CD14-positive monocyte (primary cell): ENCODE results near the gene IFITM10. TPM values are rescaled to one million over a fixed set of nuclear protein-coding genes. Genes with fewer than 3 reads are reported as not detected.

ENCODE experiments used
- DNase-seq, 3 donors: peaks; one replicate each; pipeline ENCODE4 v3.0.0-alpha.2; 2011 to 2022
- H2AFZ ChIP-seq: 2 replicates; pipeline ENCODE4 v1.6.0; 2012; ENCODE audit warnings: mild to moderate bottlenecking, low read depth, low read length, inconsistent platforms; ENCODE audit not compliant: insufficient read depth, poor library complexity, severe bottlenecking
- H3K27ac ChIP-seq, 2 donors: 1 replicate in 1 of 2; 2 replicates in 1 of 2; pipeline ENCODE4 v1.5.1; 2012 to 2013; ENCODE audit warnings: low read length in 2 of 2, control low read depth in 1 of 2, inconsistent platforms in 1 of 2, low read depth in 1 of 2, mild to moderate bottlenecking in 1 of 2
- H3K27me3 ChIP-seq, 2 donors: one replicate each; pipeline versions ENCODE4 v1.6.0 to v1.6.1; 2011 to 2013; ENCODE audit warnings: low read length in 2 of 2; ENCODE audit not compliant: control insufficient read depth in 2 of 2, insufficient read depth in 2 of 2
- H3K36me3 ChIP-seq, 2 donors: replicated peaks in 1 of 2; 1 replicate in 1 of 2; 2 replicates in 1 of 2; pipeline versions ENCODE4 v1.5.1 to v1.6.1; 2012 to 2013; ENCODE audit warnings: low read length in 2 of 2, control low read depth in 1 of 2, inconsistent platforms in 1 of 2, mild to moderate bottlenecking in 1 of 2; ENCODE audit not compliant: insufficient read depth in 2 of 2, control insufficient read depth in 1 of 2
- H3K4me1 ChIP-seq, 2 donors: 1 replicate in 1 of 2; 2 replicates in 1 of 2; pipeline versions ENCODE4 v1.5.1 to v1.6.1; 2012 to 2013; ENCODE audit warnings: low read length in 2 of 2, control low read depth in 1 of 2, inconsistent platforms in 1 of 2, mild to moderate bottlenecking in 1 of 2, moderate library complexity in 1 of 2; ENCODE audit not compliant: insufficient read depth in 2 of 2, control insufficient read depth in 1 of 2
- H3K4me2 ChIP-seq: replicated peaks from 2 replicates; pipeline ENCODE3; 2012; ENCODE audit warnings: low read length, moderate library complexity, mild to moderate bottlenecking; ENCODE audit not compliant: poor library complexity, severe bottlenecking; ENCODE audit errors: extremely low read depth
- H3K4me3 ChIP-seq, 3 experiments: fragments of 200-600 bp in 1 of 3; sonication (generic) in 1 of 3; replicated peaks in 1 of 3; 1 replicate in 2 of 3; 2 replicates in 1 of 3; pipeline ENCODE4 v1.5.1; 2011 to 2013; ENCODE audit warnings: low read length in 3 of 3, mild to moderate bottlenecking in 3 of 3, control low read depth in 2 of 3, low read depth in 2 of 3, inconsistent platforms in 1 of 3, moderate library complexity in 1 of 3
- H3K79me2 ChIP-seq: 2 replicates; pipeline ENCODE4 v1.6.0; 2012; ENCODE audit warnings: mild to moderate bottlenecking, control low read depth, inconsistent platforms, low read length, moderate library complexity; ENCODE audit not compliant: insufficient read depth
- H3K9ac ChIP-seq: 2 replicates; pipeline ENCODE4 v1.6.0; 2017; ENCODE audit warnings: low read length, mild to moderate bottlenecking; ENCODE audit not compliant: insufficient read depth, poor library complexity, severe bottlenecking
- H3K9me3 ChIP-seq, 2 donors: replicated peaks in 1 of 2; 1 replicate in 1 of 2; 2 replicates in 1 of 2; pipeline versions ENCODE4 v1.5.1 to v1.6.1; 2012 to 2013; ENCODE audit warnings: low read length in 2 of 2, control low read depth in 1 of 2; ENCODE audit not compliant: control insufficient read depth in 1 of 2, insufficient read depth in 1 of 2
- H4K20me1 ChIP-seq: 2 replicates; pipeline ENCODE4 v1.6.0; 2012; ENCODE audit warnings: mild to moderate bottlenecking, low read length, control low read depth, moderate library complexity; ENCODE audit not compliant: insufficient read depth
- H3K27ac Mint-ChIP-seq, 7 donors: one replicate each; pipeline ENCODE4 v1.8.0; 2020; ENCODE audit warnings: mild to moderate bottlenecking in 7 of 7, mixed read lengths in 7 of 7, moderate library complexity in 6 of 7, inconsistent platforms in 2 of 7
- H3K27me3 Mint-ChIP-seq, 3 donors: one replicate each; pipeline ENCODE4 v1.8.0; 2021 to 2022; ENCODE audit warnings: low read depth in 3 of 3, mild to moderate bottlenecking in 3 of 3, mixed read lengths in 3 of 3, moderate library complexity in 3 of 3, inconsistent platforms in 1 of 3
- H3K36me3 Mint-ChIP-seq, 2 donors: one replicate each; pipeline ENCODE4 v1.8.0; 2020; ENCODE audit warnings: mixed read lengths in 2 of 2, inconsistent platforms in 1 of 2, mild to moderate bottlenecking in 1 of 2
- H3K4me1 Mint-ChIP-seq: one replicate; pipeline ENCODE4 v1.8.0; 2020; ENCODE audit warnings: mild to moderate bottlenecking, mixed read lengths
- H3K4me3 Mint-ChIP-seq, 2 donors: one replicate each; pipeline ENCODE4 v1.8.0; 2020; ENCODE audit warnings: mild to moderate bottlenecking in 2 of 2, mixed read lengths in 2 of 2, moderate library complexity in 1 of 2
- H3K9me3 Mint-ChIP-seq, 7 donors: one replicate each; pipeline ENCODE4 v1.8.0; 2020 to 2022; ENCODE audit warnings: mixed read lengths in 7 of 7, mild to moderate bottlenecking in 6 of 7, moderate library complexity in 6 of 7, inconsistent platforms in 2 of 7
- CTCF ChIP-seq: fragments of 200-600 bp; IDR thresholded peaks from one replicate; pipeline ENCODE4 v1.8.0; 2022; ENCODE audit warnings: antibody characterized with exemption, mild to moderate bottlenecking
- WGBS: methylation state at CpG from one replicate; pipeline ENCODE4 v1.1.5; 2013; ENCODE audit warnings: missing lambda C conversion rate; ENCODE audit not compliant: insufficient coverage; 5-methylcytosine and 5-hydroxymethylcytosine counted together
- intact Hi-C, 2 donors: fragments of 100-400 bp; cut with micrococcal nuclease; formaldehyde crosslinking; loops; one replicate each; pipeline versions ENCODE4 v1.15.0 to v1.15.1; 2023
- polyA plus RNA-seq, 3 donors: library from polyadenylated mRNA; depleted of rRNA in 1 of 3; unstranded in 2 of 3; stranded (reverse) in 1 of 3; fragments of 300-500 nt in 2 of 3; fragments of >200 nt in 1 of 3; fragmentation: Illumina TruSeq in 2 of 3; gene quantifications; 1 replicate in 2 of 3; 2 replicates in 1 of 3; pipeline ENCODE4 v1.2.3, GENCODE V29; 2012 to 2021

IFITM10 gene
- polyA plus RNA-seq, 3 donors: 2.4 TPM; not detected in 2

- Histone ChIP-seq H3K79me2 (peaks cover 84% of the 10 kb centered on the region), H3K27ac (peak overlapping the region in 1 of 2 donors; percentile 97), H2AFZ (no peak overlapping the region), H3K4me2 (peak overlapping the region; percentile 100), H3K9ac (peak overlapping the region; percentile 44), H3K9me3 (no peaks in the 10 kb centered on the region), H3K4me3 (peak overlapping the region in 2 of 3 experiments; percentile 10 to 98), H3K4me1 (peaks cover 84 to 93% of the 10 kb centered on the region in 2 donors), H3K27me3 (no peaks in the 10 kb centered on the region), H3K36me3 (peaks cover 63 to 64% of the 10 kb centered on the region in 2 donors), H4K20me1 (peaks cover 96% of the 10 kb centered on the region)
- intact Hi-C loops: loop anchor here (5.0 kb wide), 2 partner anchors 34 to 39 kb away; no protein-coding TSS in a partner anchor
- WGBS: 38% methylated on average over 12 of the region's 21 CpGs
- TF ChIP-seq CTCF: no peak
- DNase-seq: no peak
- Mint-ChIP-seq H3K27me3 (peaks cover 0 to 7% (median 3%) of the 10 kb centered on the region in 3 donors), H3K9me3 (no peaks in the 10 kb centered on the region), H3K4me1 (peaks cover 78% of the 10 kb centered on the region), H3K27ac (peak overlapping the region in 3 of 7 donors; percentile 52 to 79 (median 57)), H3K36me3 (peaks cover 64 to 80% of the 10 kb centered on the region in 2 donors), H3K4me3 (peak overlapping the region; percentile 80 to 92)
Measured at GRCh38 chr11:1758611-1759150, 8.3 kb upstream of the IFITM10 start.

- Histone ChIP-seq H3K4me1 (peaks cover 84 to 94% of the 10 kb centered on the region in 2 donors), H3K27me3 (no peaks in the 10 kb centered on the region), H3K4me3 (peak overlapping the region in 2 of 3 experiments; percentile 10 to 98), H3K9ac (peak overlapping the region; percentile 44), H3K36me3 (peaks cover 69 to 71% of the 10 kb centered on the region in 2 donors), H2AFZ (no peak overlapping the region), H3K9me3 (no peaks in the 10 kb centered on the region), H3K27ac (no peak overlapping the region), H3K4me2 (peak overlapping the region; percentile 100), H3K79me2 (peaks cover 78% of the 10 kb centered on the region), H4K20me1 (peaks cover 100% of the 10 kb centered on the region)
- H3K4me1 Mint-ChIP-seq: peaks cover 82% of the 10 kb centered on the region
- TF ChIP-seq CTCF: no peak
- WGBS: 2% methylated on average over 15 of the region's 17 CpGs
- H3K27ac Mint-ChIP-seq: peak overlapping the region in 6 of 7 donors; percentile 5 to 79 (median 58)
- H3K27me3 Mint-ChIP-seq: peaks cover 0 to 7% (median 3%) of the 10 kb centered on the region in 3 donors
- H3K4me3 Mint-ChIP-seq: peak overlapping the region; percentile 80 to 92
- peak in 2 of 3 donors; percentile 27 to 32 for DNase-seq
- H3K9me3 Mint-ChIP-seq: no peaks in the 10 kb centered on the region
- intact Hi-C loops: loop anchor here (5.0 kb wide), 2 partner anchors 34 to 39 kb away; no protein-coding TSS in a partner anchor
- H3K36me3 Mint-ChIP-seq: peaks cover 71 to 87% of the 10 kb centered on the region in 2 donors
Measured at GRCh38 chr11:1757861-1758610, 7.6 kb upstream of the IFITM10 start.
